Progenitor cell of endocrine pancreas (in vitro differentiated cells): Measurements from ENCODE around the gene ADGRG7. TPM values are rescaled to one million over a fixed set of nuclear protein-coding genes. Genes with fewer than 3 reads are reported as not detected.

Experiments
- DNase-seq: peaks from one replicate; pipeline ENCODE4 v3.0.0; 2021; ENCODE audit warnings: low spot score; ENCODE audit not compliant: unreplicated experiment
- H3K27ac Mint-ChIP-seq: 2 replicates; pipeline ENCODE4 v1.8.0; 2021; ENCODE audit warnings: mild to moderate bottlenecking, moderate library complexity, mixed read lengths
- H3K27me3 Mint-ChIP-seq: 2 replicates; pipeline ENCODE4 v1.8.0; 2021; ENCODE audit warnings: mixed read lengths
- H3K36me3 Mint-ChIP-seq: 2 replicates; pipeline ENCODE4 v1.8.0; 2022; ENCODE audit warnings: mixed read lengths; ENCODE audit not compliant: insufficient read depth
- H3K4me1 Mint-ChIP-seq: 2 replicates; pipeline ENCODE4 v1.8.0; 2021; ENCODE audit warnings: low read depth, mixed read lengths
- H3K4me3 Mint-ChIP-seq: 2 replicates; pipeline ENCODE4 v1.8.0; 2021; ENCODE audit warnings: low read depth, mild to moderate bottlenecking, moderate library complexity, mixed read lengths
- H3K9me3 Mint-ChIP-seq: 2 replicates; pipeline ENCODE4 v1.8.0; 2021; ENCODE audit warnings: low read depth, mixed read lengths
- total RNA-seq: library from RNA; stranded (reverse); gene quantifications from 2 replicates; pipeline ENCODE4 v1.2.1, GENCODE V29; 2021
- TF ChIP-seq, protein P1 (sequence below): fragments of 200-600 bp; sonication (generic); IDR thresholded peaks from one replicate; pipeline ENCODE4 v1.5.0; 2021; ENCODE audit warnings: antibody characterized with exemption, mild to moderate bottlenecking; ENCODE audit not compliant: unreplicated experiment

ADGRG7 gene
- total RNA-seq, 1 donor from 2014 or later, result 1.3 TPM

DNA sequence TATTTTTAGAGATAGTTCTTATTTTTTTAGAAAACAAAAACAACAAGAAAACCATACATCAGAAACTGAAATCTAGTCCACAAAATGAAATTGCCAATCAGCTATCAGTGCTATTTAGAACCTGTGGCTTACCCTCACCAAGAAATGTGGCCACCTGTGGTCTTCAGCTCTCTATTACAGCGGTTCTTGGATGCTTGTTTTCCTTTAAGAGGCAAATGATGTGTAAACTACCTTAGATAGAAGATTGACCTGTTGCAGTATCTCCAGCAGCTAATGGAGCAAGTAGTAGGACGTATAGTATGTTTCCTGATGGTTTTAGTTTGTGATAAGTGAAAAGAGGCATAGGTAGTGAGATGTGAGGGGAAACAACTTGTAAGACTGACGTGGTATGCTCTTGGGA lies 121.1 kb downstream of the ADGRG7 start:
- H3K27ac Mint-ChIP-seq, result peak overlapping the region; percentile 43

GRCh38 chr3:100732435-100732834 lies 123.0 kb downstream of the ADGRG7 start:
- H3K4me1 Mint-ChIP-seq, result peaks cover 27% of the 10 kb centered on the region
- no peaks in the 10 kb centered on the region for H3K27me3 Mint-ChIP-seq
- TF ChIP-seq, protein P1, sequence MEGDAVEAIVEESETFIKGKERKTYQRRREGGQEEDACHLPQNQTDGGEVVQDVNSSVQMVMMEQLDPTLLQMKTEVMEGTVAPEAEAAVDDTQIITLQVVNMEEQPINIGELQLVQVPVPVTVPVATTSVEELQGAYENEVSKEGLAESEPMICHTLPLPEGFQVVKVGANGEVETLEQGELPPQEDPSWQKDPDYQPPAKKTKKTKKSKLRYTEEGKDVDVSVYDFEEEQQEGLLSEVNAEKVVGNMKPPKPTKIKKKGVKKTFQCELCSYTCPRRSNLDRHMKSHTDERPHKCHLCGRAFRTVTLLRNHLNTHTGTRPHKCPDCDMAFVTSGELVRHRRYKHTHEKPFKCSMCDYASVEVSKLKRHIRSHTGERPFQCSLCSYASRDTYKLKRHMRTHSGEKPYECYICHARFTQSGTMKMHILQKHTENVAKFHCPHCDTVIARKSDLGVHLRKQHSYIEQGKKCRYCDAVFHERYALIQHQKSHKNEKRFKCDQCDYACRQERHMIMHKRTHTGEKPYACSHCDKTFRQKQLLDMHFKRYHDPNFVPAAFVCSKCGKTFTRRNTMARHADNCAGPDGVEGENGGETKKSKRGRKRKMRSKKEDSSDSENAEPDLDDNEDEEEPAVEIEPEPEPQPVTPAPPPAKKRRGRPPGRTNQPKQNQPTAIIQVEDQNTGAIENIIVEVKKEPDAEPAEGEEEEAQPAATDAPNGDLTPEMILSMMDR, result no peak
- no peak for DNase-seq
- no peaks in the 10 kb centered on the region for H3K9me3 Mint-ChIP-seq
- no peak overlapping the region for H3K27ac Mint-ChIP-seq
- peaks cover 26% of the 10 kb centered on the region for H3K36me3 Mint-ChIP-seq
- H3K4me3 Mint-ChIP-seq, result no peak overlapping the region

More for the DNA sequence above, 121.1 kb downstream of the ADGRG7 start:
- Mint-ChIP-seq H3K4me1 (peaks cover 15% of the 10 kb centered on the region), H3K27me3 (no peaks in the 10 kb centered on the region), H3K4me3 (no peak overlapping the region), H3K36me3 (peaks cover 25% of the 10 kb centered on the region), H3K9me3 (no peaks in the 10 kb centered on the region)
- TF ChIP-seq, protein P1, result no peak
- no peak for DNase-seq

- Mint-ChIP-seq H3K27ac (no peak overlapping the region), H3K4me3 (no peak overlapping the region), H3K9me3 (no peaks in the 10 kb centered on the region), H3K4me1 (peaks cover 28% of the 10 kb centered on the region), H3K36me3 (peaks cover 22% of the 10 kb centered on the region), H3K27me3 (no peaks in the 10 kb centered on the region)
- DNase-seq, result no peak
- TF ChIP-seq, protein P1, result peak; percentile 28
Observed at GRCh38 chr3:100737334-100737733, 127.9 kb downstream of the ADGRG7 start.

DNA sequence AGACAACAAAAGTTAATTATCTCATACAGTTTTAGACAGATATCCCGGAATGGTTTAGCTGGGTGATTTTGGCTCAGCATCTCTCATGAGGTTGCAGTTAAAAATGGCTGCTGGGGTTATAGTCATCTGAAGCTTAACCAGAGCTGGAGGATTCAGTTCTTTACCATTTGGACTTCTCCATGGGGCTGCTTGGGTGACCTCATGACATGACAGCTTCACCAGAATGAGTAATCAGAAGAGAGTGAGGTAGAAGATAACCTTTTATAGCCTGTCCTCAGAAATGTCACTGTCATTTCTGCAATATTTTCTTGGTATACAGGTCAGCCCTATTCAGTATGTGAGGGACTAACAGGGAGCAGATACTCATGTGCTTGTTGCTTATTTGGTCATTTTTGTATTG lies 130.8 kb downstream of the ADGRG7 start:
- DNase-seq, result no peak
- Mint-ChIP-seq H3K4me1 (peaks cover 15% of the 10 kb centered on the region), H3K27me3 (no peaks in the 10 kb centered on the region), H3K36me3 (peaks cover 21% of the 10 kb centered on the region), H3K4me3 (no peak overlapping the region), H3K27ac (no peak overlapping the region), H3K9me3 (no peaks in the 10 kb centered on the region)
- TF ChIP-seq, protein P1, result no peak

- H3K4me1 Mint-ChIP-seq, result peaks cover 2% of the 10 kb centered on the region
- no peak overlapping the region for H3K27ac Mint-ChIP-seq
- TF ChIP-seq, protein P1, result no peak
- H3K27me3 Mint-ChIP-seq, result no peaks in the 10 kb centered on the region
- H3K4me3 Mint-ChIP-seq, result no peak overlapping the region
- peaks cover 24% of the 10 kb centered on the region for H3K36me3 Mint-ChIP-seq
- H3K9me3 Mint-ChIP-seq, result no peaks in the 10 kb centered on the region
- no peak for DNase-seq
Observed at GRCh38 chr3:100743535-100743934, 134.1 kb downstream of the ADGRG7 start.
